GM12801 (cell line): ENCODE data around the gene KIF18A.

ENCODE experiments used
- TF ChIP-seq, protein P1 (sequence below): IDR thresholded peaks from one replicate; pipeline ENCODE4 v1.5.1; 2011; ENCODE audit warnings: control low read depth; ENCODE audit not compliant: insufficient read length; ENCODE audit errors: extremely low read depth

KIF18A gene

GRCh38 chr11:28026634-28027290, 81.2 kb downstream of the KIF18A start:
- TF ChIP-seq, protein P1, sequence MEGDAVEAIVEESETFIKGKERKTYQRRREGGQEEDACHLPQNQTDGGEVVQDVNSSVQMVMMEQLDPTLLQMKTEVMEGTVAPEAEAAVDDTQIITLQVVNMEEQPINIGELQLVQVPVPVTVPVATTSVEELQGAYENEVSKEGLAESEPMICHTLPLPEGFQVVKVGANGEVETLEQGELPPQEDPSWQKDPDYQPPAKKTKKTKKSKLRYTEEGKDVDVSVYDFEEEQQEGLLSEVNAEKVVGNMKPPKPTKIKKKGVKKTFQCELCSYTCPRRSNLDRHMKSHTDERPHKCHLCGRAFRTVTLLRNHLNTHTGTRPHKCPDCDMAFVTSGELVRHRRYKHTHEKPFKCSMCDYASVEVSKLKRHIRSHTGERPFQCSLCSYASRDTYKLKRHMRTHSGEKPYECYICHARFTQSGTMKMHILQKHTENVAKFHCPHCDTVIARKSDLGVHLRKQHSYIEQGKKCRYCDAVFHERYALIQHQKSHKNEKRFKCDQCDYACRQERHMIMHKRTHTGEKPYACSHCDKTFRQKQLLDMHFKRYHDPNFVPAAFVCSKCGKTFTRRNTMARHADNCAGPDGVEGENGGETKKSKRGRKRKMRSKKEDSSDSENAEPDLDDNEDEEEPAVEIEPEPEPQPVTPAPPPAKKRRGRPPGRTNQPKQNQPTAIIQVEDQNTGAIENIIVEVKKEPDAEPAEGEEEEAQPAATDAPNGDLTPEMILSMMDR, result no peak

DNA sequence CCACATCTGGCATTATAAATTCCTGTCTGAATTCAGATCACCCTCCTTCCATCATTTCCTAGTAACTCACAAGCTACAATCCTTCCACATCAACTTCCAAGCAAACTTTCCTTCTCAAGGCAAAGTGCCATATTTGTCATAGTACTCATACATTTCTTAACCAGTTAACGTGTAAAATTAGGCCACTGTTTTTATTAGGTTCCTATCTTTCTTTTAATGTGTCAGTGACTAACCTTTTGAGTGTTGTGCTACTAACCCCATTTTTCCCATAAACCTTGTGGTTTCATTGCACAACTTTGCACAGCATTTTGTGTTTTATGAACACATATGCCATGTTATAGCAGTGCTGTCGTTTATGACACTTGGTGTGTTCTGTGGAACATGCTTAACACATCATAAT, 90.1 kb downstream of the KIF18A start:
- TF ChIP-seq, protein P1, result no peak

DNA sequence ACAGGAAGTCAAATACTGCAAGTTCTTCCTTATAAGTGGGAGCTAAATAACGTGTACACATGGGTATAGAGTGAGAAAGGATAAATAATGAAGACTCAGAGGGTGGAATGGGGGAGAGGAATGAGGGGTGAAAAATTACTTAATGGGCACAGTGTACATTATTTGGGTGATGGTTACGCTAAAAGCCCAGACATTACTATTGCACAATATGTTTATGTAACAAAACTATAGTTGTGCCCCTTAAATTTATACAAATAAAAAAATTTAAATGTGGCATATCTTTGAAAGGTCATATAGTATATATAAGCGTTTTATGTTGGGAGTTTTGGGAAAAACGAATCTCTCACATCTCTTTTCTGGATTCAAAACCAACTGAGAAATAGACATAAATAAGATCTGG, 96.1 kb downstream of the KIF18A start:
- TF ChIP-seq, protein P1, result no peak

- TF ChIP-seq, protein P1, result no peak
These were observed 98.0 kb downstream of the KIF18A start for GRCh38 chr11:28009996-28010395.

- TF ChIP-seq, protein P1, result no peak
These were observed 98.6 kb downstream of the KIF18A start for GRCh38 chr11:28009388-28009787.

DNA sequence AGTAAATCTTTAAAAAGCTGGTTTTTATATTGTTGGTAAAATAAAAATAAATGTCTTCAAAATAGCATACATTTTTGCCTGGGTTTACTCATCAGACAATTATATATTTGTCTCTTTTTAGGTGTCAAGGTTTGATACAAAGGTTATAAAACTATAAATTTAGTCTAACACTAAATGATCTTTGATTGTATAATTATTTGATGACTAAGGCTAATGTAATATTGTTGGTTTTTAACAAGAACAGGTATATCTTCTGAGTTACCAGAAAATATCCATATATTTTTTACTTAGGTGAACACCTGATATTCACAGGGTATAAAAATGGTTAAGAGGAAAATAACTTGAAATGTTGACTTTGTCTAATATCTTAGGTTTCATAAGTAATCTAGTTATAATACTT, 104.3 kb downstream of the KIF18A start:
- TF ChIP-seq, protein P1, result no peak

DNA sequence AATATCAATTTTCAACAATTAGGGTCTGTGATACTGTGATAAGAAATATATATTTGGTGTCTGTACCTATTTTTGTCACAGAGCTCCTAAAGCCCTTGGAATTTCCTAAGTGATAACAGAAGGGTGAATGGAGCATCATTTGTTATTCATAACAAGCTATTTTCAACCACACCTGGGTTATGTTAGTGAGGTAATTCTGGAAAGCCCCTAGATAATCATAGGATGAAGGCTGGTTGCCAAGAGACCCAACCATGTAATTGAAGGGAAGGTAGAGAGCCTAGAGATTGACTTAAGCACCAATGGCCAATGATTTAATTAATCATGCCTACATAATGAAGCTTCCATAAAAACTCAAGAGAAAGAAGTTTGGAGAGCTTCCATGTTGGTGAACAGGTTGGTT, 109.4 kb downstream of the KIF18A start:
- TF ChIP-seq, protein P1, result no peak
